IPS-NIHi7 (cell line): ENCODE data around the gene MACROH2A1.

Experiments used
- DNase-seq: peaks from one replicate; pipeline ENCODE4 v3.0.0; 2012; ENCODE audit warnings: mixed read lengths; ENCODE audit errors: extremely low spot score

The MACROH2A1 gene

GRCh38 chr5:135356522-135357318 is 42.3 kb downstream of the MACROH2A1 start:
- DNase-seq = no peak

GRCh38 chr5:135355169-135355568 is 43.9 kb downstream of the MACROH2A1 start:
- DNase-seq = no peak

GRCh38 chr5:135353952-135354721 is 44.9 kb downstream of the MACROH2A1 start:
- no peak for DNase-seq

GRCh38 chr5:135350536-135350935 is 48.5 kb downstream of the MACROH2A1 start:
- DNase-seq = no peak

GRCh38 chr5:135349886-135350285 is 49.1 kb downstream of the MACROH2A1 start:
- no peak for DNase-seq

- no peak for DNase-seq
Observed at GRCh38 chr5:135349451-135349850, 49.6 kb downstream of the MACROH2A1 start.

GRCh38 chr5:135348918-135349317 is 50.1 kb downstream of the MACROH2A1 start:
- no peak for DNase-seq

- no peak for DNase-seq
Observed at GRCh38 chr5:135347392-135347791, 51.6 kb downstream of the MACROH2A1 start.

GRCh38 chr5:135345956-135346731 is 52.9 kb downstream of the MACROH2A1 start:
- no peak for DNase-seq

GRCh38 chr5:135344349-135344748 is 54.7 kb downstream of the MACROH2A1 start:
- DNase-seq = no peak

- no peak for DNase-seq
Observed at GRCh38 chr5:135343413-135343812, 55.6 kb downstream of the MACROH2A1 start.

- no peak for DNase-seq
Observed at GRCh38 chr5:135342551-135342875, 56.5 kb downstream of the MACROH2A1 start.

- DNase-seq = no peak
Observed at GRCh38 chr5:135341696-135342550, 57.1 kb downstream of the MACROH2A1 start.

GRCh38 chr5:135341016-135341666 is 57.9 kb downstream of the MACROH2A1 start:
- DNase-seq = no peak

GRCh38 chr5:135340568-135340967 is 58.5 kb downstream of the MACROH2A1 start:
- DNase-seq = no peak

GRCh38 chr5:135339623-135340022 is 59.4 kb downstream of the MACROH2A1 start:
- no peak for DNase-seq

GRCh38 chr5:135339189-135339588 is 59.8 kb downstream of the MACROH2A1 start:
- no peak for DNase-seq

- no peak for DNase-seq
Observed at GRCh38 chr5:135337064-135337463, 62.0 kb downstream of the MACROH2A1 start.

- no peak for DNase-seq
Observed at GRCh38 chr5:135335031-135335828, 63.8 kb downstream of the MACROH2A1 start.
